Measurements from ENCODE around the gene TPSG1.

GRCh38 chr16:1213231-1213630 lies 11.8 kb downstream of the TPSG1 start:
- TF ChIP-seq CTCF (IDR thresholded peaks at IDR 0.05 in 2 of 3, conservative IDR thresholded peaks at IDR 0.05 in 1 of 3; ENCODE audit: control insufficient read depth in 2 of 3, extremely low read depth in 1 of 3, insufficient read depth in 1 of 3, low read depth in 3 of 3, low read length in 3 of 3): no peak
- TF ChIP-seq RAD21 (IDR thresholded peaks at IDR 0.05; ENCODE audit: insufficient read depth, low read depth, low read length): no peak
- TF ChIP-seq KAT2A (conservative IDR thresholded peaks at IDR 0.05; ENCODE audit: control insufficient read depth, low read depth, low read length): no peak
- no peak for TF ChIP-seq E2F4 (IDR thresholded peaks at IDR 0.05; ENCODE audit: low read depth, low read length)

Data from GM12878 (cell line).